ENCODE data around the gene DPP6.

The DPP6 gene

DNA sequence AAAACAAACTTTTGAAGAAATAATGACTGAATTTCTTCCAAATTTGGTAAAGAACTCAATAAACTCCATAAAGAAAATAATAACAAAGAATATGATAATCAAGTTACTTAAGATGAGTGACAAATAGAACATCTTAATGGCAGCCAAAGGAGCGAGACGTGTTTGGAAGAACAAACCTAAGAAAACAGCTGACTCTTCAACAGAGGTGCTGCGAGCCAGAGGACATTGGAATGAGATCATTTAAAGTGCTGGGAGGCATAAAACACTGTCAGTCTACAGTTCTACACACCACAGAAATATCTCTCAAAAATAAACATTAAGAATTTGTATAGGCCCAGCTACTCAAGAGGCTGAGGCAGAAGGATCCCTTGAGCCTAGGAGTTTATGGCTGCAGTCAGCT is 507.3 kb downstream of the DPP6 start:
- TF ChIP-seq TAF1 (IDR thresholded peaks at IDR 0.05; ENCODE audit: low read depth) (no peak), ZBTB7A (IDR thresholded peaks at IDR 0.05; ENCODE audit: low read depth) (no peak), TEAD4 (IDR thresholded peaks at IDR 0.05) (no peak), EP300 (IDR thresholded peaks at IDR 0.05; ENCODE audit: borderline replicate concordance) (no peak), EGR1 (IDR thresholded peaks at IDR 0.05) (no peak), TCF12 (IDR thresholded peaks at IDR 0.05; ENCODE audit: low read depth) (no peak), RAD21 (IDR thresholded peaks at IDR 0.05; ENCODE audit: low read depth) (no peak), NFIC (IDR thresholded peaks at IDR 0.05) (no peak), YY1 (IDR thresholded peaks at IDR 0.05; ENCODE audit: low read depth) (no peak), FOXM1 (IDR thresholded peaks at IDR 0.05; ENCODE audit: borderline replicate concordance, low read depth) (no peak), CEBPB (IDR thresholded peaks at IDR 0.05) (no peak)
- TF ChIP-seq, protein P1, sequence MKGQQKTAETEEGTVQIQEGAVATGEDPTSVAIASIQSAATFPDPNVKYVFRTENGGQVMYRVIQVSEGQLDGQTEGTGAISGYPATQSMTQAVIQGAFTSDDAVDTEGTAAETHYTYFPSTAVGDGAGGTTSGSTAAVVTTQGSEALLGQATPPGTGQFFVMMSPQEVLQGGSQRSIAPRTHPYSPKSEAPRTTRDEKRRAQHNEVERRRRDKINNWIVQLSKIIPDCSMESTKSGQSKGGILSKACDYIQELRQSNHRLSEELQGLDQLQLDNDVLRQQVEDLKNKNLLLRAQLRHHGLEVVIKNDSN (IDR thresholded peaks at IDR 0.05), result no peak
- TF ChIP-seq, protein P2, sequence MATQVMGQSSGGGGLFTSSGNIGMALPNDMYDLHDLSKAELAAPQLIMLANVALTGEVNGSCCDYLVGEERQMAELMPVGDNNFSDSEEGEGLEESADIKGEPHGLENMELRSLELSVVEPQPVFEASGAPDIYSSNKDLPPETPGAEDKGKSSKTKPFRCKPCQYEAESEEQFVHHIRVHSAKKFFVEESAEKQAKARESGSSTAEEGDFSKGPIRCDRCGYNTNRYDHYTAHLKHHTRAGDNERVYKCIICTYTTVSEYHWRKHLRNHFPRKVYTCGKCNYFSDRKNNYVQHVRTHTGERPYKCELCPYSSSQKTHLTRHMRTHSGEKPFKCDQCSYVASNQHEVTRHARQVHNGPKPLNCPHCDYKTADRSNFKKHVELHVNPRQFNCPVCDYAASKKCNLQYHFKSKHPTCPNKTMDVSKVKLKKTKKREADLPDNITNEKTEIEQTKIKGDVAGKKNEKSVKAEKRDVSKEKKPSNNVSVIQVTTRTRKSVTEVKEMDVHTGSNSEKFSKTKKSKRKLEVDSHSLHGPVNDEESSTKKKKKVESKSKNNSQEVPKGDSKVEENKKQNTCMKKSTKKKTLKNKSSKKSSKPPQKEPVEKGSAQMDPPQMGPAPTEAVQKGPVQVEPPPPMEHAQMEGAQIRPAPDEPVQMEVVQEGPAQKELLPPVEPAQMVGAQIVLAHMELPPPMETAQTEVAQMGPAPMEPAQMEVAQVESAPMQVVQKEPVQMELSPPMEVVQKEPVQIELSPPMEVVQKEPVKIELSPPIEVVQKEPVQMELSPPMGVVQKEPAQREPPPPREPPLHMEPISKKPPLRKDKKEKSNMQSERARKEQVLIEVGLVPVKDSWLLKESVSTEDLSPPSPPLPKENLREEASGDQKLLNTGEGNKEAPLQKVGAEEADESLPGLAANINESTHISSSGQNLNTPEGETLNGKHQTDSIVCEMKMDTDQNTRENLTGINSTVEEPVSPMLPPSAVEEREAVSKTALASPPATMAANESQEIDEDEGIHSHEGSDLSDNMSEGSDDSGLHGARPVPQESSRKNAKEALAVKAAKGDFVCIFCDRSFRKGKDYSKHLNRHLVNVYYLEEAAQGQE (IDR thresholded peaks at IDR 0.05; ENCODE audit: low read depth), result no peak
- TF ChIP-seq, protein P3, sequence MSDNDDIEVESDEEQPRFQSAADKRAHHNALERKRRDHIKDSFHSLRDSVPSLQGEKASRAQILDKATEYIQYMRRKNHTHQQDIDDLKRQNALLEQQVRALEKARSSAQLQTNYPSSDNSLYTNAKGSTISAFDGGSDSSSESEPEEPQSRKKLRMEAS (IDR thresholded peaks at IDR 0.05), result no peak

DNA sequence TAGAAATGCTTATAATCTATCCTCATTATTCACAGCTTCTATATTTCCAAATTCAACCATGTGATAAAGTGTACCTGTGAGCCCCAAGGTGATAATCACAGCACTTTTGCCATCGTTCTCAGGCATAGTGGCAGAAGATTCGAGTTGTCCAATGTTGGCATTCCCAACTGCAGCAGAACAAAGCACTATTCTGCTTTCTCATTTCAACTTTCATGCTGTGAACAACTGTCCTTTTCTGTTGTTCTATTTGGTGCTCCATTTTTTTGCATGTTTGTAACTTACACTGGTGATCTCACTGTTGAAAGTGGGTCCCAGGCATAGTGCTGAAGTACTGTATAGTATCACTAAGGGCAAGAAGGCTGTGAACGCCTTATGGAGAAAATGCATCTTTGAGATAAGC is 512.5 kb downstream of the DPP6 start:
- TF ChIP-seq, protein P3 (IDR thresholded peaks at IDR 0.05), result no peak
- no peak for TF ChIP-seq TEAD4 (IDR thresholded peaks at IDR 0.05)
- TF ChIP-seq NFIC (IDR thresholded peaks at IDR 0.05), result no peak
- no peak for TF ChIP-seq TAF1 (IDR thresholded peaks at IDR 0.05; ENCODE audit: low read depth)
- TF ChIP-seq, protein P1 (IDR thresholded peaks at IDR 0.05), result no peak
- TF ChIP-seq TCF12 (IDR thresholded peaks at IDR 0.05; ENCODE audit: low read depth), result no peak
- TF ChIP-seq, protein P2 (IDR thresholded peaks at IDR 0.05; ENCODE audit: low read depth), result no peak
- no peak for TF ChIP-seq FOXM1 (IDR thresholded peaks at IDR 0.05; ENCODE audit: borderline replicate concordance, low read depth)
- TF ChIP-seq CREB1 (IDR thresholded peaks at IDR 0.05; ENCODE audit: low read depth), result no peak
- no peak for TF ChIP-seq YY1 (IDR thresholded peaks at IDR 0.05; ENCODE audit: low read depth)
- TF ChIP-seq EGR1 (IDR thresholded peaks at IDR 0.05), result no peak

DNA sequence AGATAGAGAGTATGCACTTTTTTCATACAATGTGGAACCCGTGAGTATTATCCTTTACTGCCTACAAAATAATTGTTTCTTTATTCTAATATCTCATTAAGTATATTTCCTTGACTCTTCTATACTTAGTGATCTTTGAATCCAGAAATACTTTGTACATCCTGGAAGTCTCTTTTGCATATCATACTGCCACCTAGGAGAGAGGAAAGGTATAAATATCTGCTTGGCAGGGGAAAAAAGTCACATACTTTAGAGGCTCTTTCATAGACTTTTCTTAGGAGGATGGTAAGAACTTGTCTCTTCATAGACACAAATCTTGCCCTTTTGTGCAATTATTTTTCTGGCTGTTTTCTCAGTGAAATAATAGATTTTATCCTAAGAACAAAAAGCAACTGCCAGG is 514.7 kb downstream of the DPP6 start:
- TF ChIP-seq NFIC (IDR thresholded peaks at IDR 0.05) (no peak), FOXM1 (IDR thresholded peaks at IDR 0.05; ENCODE audit: borderline replicate concordance, low read depth) (no peak), EGR1 (IDR thresholded peaks at IDR 0.05) (no peak), CEBPB (IDR thresholded peaks at IDR 0.05) (no peak), EP300 (IDR thresholded peaks at IDR 0.05; ENCODE audit: borderline replicate concordance) (no peak), ZBTB7A (IDR thresholded peaks at IDR 0.05; ENCODE audit: low read depth) (no peak), YY1 (IDR thresholded peaks at IDR 0.05; ENCODE audit: low read depth) (no peak), TEAD4 (IDR thresholded peaks at IDR 0.05) (no peak), RAD21 (IDR thresholded peaks at IDR 0.05; ENCODE audit: low read depth) (no peak), TCF12 (IDR thresholded peaks at IDR 0.05; ENCODE audit: low read depth) (no peak), TAF1 (IDR thresholded peaks at IDR 0.05; ENCODE audit: low read depth) (no peak), CREB1 (IDR thresholded peaks at IDR 0.05; ENCODE audit: low read depth) (no peak)
- TF ChIP-seq, protein P1 (IDR thresholded peaks at IDR 0.05), result no peak
- TF ChIP-seq, protein P3 (IDR thresholded peaks at IDR 0.05), result no peak
- TF ChIP-seq, protein P2 (IDR thresholded peaks at IDR 0.05; ENCODE audit: low read depth), result no peak

DNA sequence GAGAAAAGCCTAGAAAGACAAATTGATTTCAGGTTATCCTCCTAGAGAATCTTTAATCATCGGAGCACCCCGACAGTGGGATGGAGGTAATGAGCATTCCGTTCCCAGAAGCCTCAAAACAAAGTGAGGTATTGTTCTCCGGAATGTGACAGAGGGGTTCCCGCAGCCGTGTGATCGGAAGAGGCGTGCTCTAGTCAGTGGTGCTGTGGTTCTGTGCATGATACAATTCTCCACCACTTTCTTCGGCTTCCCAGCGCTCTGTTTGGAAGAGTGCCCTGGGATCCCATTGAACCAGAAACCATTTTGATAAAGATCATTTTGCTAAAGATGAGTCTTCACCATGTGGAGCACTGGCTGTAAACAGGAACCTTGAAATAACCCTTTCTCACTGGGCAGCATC is 516.1 kb downstream of the DPP6 start:
- TF ChIP-seq CEBPB (IDR thresholded peaks at IDR 0.05) (no peak), TEAD4 (IDR thresholded peaks at IDR 0.05) (no peak)

Data from Ishikawa (cell line).